Esophagus squamous epithelium (tissue), 4 donors: ENCODE data around the gene DUSP2.

ENCODE experiments used
- CTCF ChIP-seq, 6 experiments: fragments of 450-650 bp in 4 of 6; fragments of 200-600 bp in 2 of 6; sonication (generic) in 2 of 6; IDR thresholded peaks; one replicate each; pipeline ENCODE4 v1.5.1; 2016 to 2019; ENCODE audit warnings: antibody characterized with exemption in 6 of 6, mild to moderate bottlenecking in 4 of 6, moderate library complexity in 4 of 6
- POLR2A ChIP-seq, 4 donors: fragments of 450-650 bp; IDR thresholded peaks; one replicate each; pipeline ENCODE4 v1.6.1; 2017; ENCODE audit warnings: antibody characterized with exemption in 4 of 4, mild to moderate bottlenecking in 4 of 4, moderate library complexity in 3 of 4

GRCh38 chr2:96111257-96111640 is 34.0 kb downstream of the DUSP2 start:
- TF ChIP-seq CTCF (IDR thresholded peaks at IDR 0.05) (no peak), POLR2A (IDR thresholded peaks at IDR 0.05) (no peak)
